GM19455 (cell line): ENCODE data around the gene TCAF1.
"Not testable (repeated sequence)": the region's sequence is repeated elsewhere in the genome, so short reads cannot be mapped to it uniquely, and the experiment has no call there.

Experiments used
- ATAC-seq: cut with Tn5 transposase; IDR thresholded peaks from one replicate; pipeline ENCODE4 v1.9.1; 2021; ENCODE audit not compliant: unreplicated experiment

The TCAF1 gene

DNA sequence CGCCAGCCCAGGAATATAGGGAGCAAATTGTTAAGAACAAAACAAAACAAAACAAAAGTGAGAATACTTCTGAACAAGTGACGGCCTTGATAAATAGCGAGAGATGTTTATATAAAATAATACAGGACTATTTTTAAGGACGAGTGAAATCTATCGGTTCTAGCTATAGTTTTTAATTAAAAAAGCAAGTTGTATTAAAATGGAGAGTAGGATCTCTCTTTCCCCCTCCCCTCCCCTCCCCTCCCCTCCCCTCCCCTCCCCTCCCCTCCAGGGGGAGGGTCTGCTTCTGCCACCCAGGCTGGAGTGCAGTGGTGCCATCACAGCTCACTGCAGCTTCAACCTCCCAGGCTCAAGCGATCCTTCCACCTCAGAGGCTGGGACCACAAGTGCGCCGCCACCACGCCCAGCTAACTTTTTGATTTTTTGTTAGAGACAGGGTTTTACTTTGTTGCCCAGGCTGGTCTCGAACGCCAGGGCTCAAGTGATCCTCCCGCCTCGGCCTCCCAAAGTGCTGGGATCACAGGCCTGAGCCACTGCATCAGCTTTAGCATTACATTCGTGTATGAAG lies 440 bp upstream of the TCAF1 start:
- ATAC-seq = no peak

DNA sequence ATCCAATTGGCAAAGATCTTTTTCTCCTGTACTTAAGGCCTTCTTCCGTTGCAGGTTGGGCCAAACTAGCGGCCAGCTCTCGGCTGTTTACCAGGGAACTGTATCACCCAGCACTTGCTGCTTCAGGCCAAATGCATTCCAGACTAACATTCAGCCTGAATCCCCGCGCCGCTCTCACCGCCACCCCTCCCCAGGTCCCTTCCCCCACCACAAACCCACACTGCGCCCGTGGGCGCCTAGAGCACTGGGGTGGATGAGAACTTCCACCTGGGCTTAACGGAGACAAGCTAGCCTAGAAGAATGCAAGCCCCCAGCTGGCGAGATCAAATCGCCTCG lies 676 bp downstream of the TCAF1 start:
- no peak for ATAC-seq

DNA sequence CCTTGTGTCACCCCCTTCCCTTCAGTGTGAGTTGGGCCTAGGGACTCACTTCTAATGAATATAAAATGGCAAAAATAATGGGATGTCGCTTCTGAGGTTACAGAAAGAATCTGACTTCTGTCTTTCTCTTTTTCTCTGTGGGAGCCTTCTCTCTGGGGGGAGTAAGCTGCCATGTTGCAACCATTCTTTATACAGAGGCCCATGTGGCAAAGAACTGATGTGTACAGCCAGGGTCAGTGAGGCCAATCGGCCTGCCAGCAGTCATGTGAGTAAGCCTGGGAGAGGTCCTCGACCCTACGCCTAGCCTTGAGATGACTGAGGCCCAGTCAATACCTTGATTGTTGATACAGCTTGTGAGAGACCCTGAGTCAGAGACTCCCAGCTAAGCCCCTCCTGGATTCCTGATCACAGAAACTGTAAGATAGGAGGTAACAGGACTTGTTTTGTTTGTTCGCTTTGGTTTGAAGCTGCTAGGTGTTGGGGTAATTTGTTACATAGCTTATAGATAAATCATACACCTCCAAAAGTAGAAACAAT lies 1.7 kb downstream of the TCAF1 start:
- no peak for ATAC-seq

DNA sequence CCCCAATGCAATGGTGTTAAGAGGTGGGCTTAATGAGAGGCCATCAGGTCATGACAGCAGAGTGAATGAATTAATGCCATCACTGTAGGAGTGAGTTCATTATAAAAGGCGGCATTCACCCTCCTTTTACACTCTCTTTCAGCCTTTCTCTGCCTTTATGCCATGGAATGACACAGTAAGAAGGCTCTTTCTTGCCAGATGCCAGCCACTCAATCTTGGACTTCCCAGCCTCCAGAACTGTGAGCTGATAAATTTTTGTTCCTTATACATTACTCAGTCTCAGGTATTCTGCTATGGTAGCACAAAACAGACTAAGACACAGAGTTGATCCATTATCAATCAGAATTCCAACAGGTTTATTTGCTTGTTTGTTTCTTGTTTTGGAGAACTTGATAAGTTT lies 3.2 kb downstream of the TCAF1 start:
- no peak for ATAC-seq

DNA sequence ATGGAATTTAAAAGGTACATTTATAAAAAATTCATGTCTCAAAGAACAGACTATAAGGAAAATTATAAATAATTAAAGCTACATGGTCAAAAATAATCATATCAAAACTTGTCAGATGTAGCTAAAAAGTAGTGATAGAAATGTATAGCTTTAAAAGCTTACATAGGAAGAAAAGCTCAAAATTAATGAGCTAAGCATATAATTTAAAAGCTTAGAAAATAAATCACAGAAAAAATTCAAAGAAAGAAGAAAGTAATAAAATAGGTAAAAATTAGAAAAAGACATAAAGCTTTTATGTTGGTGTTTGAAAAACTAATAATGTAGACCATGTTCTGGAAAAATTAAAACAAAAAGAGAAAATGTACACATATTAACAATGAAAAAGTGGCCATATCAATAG lies 5.3 kb downstream of the TCAF1 start:
- ATAC-seq = no peak

DNA sequence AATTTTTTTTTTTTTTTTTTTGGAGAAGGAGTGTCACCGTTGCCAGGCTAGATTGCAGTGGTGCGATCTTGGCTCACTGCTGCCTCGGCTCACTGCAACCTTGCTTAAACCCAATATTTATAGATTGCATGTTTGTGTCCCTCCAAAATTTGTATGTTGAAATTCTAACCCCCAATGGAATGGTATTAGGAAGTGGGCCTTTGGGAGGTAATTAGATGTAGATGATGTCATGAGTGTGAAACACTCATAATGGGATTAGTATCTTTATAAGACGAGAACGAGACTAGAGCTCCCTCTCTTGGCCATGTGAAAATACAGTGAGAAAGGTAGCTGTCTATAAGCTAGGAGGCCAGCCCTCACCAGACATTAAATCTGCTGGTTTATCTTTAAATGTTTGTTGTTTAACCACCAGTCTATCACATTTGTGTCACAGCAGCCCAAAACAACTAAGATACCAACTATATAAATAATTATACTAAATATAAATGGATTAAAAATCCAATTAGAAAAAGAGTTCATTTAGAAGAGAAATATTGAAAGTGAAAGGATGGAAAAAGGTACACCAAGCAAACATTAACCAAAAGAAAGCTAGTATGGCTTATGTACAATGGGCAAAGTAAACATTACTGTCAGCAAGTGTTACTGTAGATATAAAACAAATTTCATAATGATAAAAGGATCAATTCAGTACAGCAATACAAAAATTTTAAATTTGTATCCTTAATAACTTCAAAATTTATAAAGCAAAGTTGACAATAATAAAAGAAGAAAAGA lies 9.3 kb downstream of the TCAF1 start:
- ATAC-seq = peak; percentile 99

DNA sequence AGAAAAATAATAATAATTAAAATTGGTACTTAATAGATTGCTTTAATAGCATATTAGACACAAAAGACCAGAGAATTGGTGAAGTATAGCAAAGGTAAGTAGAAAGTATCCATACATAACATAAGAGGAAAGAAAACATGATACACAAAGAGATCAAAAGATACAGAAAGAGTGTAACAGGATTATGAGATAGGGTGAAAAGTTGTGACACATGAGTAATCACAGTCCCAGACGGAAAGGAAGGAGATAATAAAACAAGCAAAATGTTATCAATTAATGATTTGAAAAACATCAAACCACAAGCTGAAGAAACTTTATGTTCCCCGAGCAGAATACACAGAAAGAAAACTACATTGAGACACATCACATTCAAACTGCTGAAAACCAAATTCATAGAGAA lies 10.5 kb downstream of the TCAF1 start:
- ATAC-seq = no peak

DNA sequence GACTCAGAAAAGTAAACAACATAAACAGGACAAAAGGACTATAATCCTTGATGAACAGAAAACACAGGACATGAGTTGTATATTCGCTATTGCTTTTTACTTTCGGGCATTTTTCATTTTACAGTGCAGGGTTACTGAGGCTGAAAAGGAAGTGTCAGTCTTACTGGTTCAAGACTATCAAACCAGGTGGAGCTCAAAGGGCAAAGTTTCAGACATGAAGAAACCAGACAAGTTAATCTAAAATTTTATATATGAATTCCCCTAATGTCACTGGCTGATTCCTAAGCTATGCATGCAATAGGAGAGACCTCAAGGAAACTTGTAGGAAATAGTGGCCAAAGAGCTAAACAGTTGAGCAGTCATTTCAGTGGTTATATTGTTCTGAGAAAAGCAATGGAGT lies 11.4 kb downstream of the TCAF1 start:
- ATAC-seq = no peak

DNA sequence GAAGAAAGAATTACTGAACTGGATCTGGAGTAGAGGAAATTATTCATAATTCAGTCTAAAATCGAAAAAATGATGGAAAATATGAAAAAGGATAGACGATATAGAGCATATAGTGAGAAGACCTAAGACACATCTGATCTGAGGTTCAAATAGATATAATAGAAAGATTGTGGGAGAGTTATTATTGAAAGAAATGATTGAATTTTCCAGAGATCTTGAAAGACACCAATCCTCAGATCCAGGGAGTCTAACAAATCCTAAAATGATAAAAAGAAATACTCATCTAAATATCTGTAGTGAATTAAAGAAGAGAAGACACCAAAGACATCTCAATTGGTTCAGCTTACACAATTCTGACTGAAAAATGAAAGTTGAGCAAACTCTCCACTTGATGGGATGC lies 12.9 kb downstream of the TCAF1 start:
- no peak for ATAC-seq

DNA sequence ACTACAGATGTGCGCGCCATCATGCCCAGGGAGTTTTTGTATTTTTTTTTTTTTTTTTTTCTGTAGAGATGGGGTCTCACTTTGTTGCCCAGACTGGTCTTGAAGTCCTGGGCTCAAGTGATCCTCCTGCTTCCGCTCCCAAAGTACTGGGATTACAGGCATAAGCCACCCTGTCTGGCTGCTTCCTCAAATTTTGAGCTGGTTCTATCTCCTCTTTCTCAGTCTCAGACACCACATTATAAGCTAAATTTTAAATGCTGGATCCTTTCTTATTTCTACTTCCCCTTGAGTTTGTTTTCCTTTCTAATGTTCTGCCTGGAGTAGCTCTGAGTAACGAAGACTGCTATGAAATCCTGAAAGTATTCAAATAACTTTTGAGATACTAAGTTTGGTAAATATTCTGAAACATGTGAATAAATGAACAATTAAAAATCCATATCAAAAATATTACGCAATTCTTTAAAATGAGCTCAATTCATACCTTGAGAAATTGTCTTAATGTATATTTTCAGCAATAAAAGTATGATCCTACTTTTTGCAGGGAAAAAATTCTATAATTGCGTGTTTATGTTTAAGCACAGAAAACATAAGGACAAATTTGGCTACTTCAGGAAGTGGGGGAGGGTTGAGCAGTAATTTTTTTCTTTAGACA lies 15.0 kb downstream of the TCAF1 start:
- no peak for ATAC-seq

DNA sequence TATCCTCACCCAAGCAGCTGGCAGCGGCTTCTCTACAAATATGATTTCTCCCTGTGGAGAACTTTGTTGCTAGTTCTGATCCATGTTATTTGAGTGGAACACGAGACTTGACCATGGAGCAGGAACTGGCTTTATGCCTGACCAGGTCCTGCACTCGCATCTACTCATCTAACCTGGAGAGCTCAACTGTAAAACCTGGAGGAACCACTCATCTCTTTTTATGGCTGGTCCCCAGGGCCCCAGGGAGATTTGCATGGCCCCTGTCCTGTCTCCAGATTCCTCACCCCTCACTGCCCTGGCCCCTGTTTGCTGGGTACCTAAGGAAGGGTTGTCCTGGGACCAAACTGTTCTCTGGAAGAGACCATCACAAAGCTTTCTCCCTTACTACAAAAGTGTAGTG lies 16.0 kb downstream of the TCAF1 start:
- ATAC-seq = no peak

DNA sequence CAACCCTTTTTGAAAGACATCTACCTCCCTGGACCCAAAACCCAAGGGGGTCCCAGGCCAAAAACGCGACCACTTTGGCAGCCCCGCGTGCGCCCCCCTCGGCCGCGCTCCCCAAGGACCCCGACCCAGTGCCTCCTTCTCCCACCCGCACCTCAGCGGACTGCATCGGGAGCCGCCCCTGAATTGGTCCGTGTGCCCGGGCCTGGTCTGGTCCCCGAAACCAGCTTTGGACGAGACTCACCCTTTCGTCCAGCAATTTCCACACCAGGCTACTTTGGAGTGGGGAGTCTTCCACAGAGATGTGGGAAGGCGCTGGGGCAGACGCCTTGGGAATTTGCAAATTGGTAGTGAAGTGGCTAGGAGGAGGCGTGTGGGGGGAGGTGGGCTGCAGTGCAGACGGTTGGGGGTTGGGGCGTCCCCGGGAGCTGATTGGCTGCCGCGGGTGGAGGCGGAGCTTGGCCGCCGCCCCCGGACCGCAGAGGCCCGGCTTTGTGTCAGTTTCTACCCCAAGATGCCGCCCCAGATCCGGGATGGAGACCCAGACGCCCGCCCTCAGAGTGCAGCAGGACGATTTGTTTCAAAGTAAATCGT lies 16.9 kb downstream of the TCAF1 start:
- ATAC-seq = peak; percentile 89

DNA sequence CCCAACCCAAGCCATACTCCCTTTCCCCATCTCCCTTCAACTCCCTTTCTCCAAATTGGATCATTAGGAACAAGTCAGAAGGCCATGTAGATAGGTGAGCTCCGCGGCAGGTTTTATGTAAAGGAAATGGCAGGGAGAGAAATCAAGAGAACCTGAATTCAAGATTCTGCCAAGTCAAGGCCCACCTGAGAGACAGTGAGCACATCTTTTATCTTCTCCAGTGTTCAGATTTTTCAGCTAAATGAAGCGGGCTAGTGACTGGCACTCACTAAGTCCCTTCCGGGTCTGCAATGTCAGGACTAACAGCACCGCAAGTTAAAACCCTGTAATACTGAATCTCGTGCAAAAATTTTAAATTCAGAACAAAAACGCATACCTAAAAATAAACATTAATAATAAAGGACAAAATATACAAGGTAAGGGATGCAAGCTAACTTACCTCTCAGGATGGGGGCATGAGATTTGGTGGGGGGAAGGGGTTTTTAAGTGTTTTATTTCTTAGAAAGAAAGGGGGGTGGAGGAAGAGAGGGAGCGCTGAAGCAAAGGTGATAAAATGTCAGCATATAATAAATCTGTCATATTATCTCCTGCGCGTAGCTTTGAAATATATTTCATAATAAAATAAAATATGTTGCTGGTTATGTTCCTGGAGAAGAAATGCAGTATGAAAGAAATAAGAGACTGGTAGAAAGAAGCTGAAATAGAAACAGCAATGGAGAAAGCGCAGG lies 17.6 kb downstream of the TCAF1 start:
- ATAC-seq = no peak

DNA sequence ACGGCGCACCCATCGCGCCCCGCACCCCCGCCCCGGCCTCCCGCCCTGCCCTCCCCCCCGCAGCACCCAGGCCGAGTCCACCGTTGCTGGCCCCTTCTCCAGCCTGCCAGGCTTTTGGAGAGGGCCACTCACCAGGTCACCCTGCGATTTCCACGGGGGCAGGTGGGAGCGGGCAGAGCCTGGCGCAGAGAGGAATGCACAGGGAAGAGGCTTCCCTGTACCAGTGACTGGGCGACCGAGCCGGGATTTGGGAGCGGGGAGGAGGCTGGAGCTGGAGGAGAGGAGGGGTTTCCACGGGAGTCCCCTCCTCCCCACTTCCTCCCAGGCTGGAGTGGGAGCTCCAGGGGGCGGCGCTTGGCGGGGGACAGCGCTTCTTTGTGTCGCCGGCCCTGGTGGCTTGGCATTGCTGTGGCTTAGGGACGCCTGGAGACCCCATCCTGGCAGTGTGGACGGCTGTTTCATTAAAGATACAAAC lies 19.3 kb downstream of the TCAF1 start:
- no peak for ATAC-seq

DNA sequence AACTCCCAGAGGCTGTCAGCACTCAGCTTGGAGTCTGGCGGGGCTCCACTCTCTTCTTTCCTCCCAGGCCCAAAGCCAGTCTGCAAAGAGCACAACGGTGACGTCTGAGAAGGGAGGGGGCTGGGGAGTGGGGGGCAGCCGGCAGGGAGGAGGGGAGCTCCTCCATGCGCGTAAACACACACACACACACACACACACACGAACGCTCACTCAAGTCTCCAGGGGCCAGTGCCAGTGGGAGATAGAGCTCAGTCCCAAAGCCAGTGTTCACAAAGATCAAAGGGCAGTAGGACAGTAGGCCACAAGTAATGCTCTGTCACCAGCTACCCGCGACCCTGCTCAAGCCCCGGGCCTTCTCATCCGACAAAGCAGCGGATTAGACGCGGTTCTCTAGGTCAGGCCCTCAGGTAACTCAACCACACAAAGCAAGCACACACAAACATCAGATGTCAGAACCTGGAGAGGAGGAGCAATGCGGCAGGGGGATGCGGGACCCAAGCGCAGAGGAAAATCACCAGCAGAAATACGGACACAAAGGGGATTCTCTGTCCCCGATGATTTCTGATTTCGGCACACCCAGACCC lies 19.9 kb downstream of the TCAF1 start:
- ATAC-seq = no peak

DNA sequence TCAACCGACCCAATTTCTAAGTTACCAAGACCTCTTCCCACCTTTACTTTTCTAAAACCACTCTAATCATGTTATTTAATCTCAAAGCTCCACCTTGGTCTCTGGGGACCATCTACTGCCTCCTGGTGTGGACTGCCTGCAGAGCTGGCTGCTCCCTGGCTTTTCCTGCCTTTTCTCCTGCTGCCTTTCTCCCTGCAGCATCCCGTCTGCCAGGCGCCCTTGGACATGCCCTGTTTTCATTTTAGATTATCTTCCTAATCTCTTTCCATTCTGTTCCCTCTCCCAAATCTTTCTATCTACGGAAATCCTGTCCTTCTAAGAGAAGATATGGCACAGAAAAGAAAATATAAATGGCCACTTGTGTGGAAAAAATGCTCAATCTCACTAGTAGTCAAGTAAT lies 23.1 kb downstream of the TCAF1 start:
- ATAC-seq = no peak

DNA sequence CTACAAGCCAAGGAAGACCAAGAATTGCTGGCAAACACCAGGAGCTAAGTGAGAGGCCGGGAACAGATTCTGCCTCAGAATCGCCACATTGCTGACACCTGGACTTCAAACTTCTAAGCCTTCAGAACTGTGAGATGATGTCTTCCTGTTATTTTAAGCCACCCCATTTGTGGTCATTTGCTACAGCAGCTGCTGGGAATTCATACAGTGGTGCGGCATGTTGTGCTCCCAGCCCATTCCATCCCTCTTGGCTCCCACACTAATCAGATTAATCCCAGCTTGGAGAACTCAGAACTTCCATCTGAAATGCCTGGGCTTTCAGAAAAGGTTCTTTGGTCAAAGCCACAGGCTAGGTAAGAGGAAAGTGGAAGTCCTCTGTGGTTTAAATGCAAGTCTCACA lies 24.9 kb downstream of the TCAF1 start:
- no peak for ATAC-seq

DNA sequence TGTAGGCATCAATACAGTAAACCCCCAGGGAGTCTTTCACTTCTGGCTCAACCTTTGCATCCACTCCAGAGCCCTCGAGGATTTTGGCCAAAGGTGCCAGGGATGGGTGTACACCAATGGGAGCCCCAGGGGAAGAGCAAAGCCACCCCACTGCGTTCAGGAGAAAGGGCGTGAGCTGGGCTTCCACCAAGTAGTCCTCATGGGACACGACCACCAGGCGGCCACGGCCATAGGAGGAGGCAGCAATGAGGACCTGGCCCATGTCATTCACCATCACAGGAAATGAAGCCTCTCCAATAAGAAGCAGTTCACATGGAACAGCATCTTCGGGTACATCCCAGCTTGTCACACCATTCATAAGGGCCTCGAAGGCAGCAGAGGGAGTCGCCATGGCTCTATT lies 25.8 kb downstream of the TCAF1 start:
- no peak for ATAC-seq

DNA sequence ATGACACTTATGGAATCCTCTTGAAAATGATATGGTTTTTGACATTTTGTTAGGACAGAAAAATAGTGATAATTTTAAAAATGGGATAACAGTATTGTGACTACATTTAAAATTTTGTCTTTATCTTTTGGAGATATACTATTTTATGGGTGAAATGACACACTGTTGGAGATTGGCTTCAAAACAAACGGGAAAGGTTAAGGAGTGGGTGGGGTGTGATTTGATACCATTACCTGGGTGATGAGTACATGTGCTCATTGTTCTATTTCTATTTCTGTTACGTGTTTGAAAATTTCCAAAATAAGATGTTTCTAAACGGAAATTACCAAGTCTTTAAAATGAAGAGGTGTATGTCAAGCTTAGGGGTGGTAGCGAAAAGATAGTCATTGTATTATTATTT lies 28.7 kb downstream of the TCAF1 start:
- ATAC-seq = not testable (repeated sequence)

DNA sequence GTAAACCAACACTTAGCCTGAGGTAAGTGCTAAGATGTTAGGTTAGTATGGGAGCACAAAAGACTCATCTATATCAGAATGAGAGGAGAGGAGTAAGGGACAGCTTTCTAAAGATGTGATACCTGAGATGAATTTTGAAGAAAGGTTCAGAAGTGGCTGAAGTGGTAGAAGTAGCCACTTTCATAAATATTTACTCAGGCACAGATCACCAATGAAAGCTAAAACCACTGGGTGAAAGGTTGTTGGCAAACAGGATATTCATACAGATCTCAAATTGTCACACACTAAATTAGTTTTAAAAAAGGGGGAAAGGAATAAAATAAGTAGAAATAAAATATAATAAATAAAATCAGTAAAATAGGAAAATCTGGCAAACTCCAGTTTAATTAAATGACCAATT lies 30.4 kb downstream of the TCAF1 start:
- ATAC-seq = not testable (repeated sequence)

DNA sequence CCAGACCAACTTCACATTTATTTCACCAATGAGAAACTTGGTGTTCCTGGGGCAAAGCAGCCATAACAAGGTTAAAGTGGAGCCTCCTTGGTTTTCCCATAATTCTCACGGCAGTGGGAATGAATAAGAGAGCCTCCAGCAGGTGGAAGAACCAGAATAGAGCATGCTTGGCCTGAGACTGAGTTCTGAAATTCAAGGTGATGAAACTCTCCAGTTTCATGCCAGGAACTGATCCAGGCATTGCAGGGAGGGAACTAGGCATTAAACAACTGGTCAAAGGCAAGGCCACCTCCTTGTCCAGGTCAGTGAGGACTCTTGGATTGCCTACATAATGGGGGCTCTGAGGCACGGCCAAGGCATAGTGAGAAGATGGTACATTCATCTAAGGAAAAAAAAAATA lies 44.0 kb downstream of the TCAF1 start:
- ATAC-seq = not testable (repeated sequence)
